C4-2B (cell line): Measurements from ENCODE around the gene UFD1.

Experiments used
- ZFX ChIP-seq: fragments of 450-650 bp; IDR thresholded peaks from 2 replicates; pipeline ENCODE4 v1.6.1; 2017
- TF ChIP-seq, protein P1 (sequence below): fragments of 450-650 bp; conservative IDR thresholded peaks from 2 replicates; pipeline ENCODE4 v1.5.1; 2017; ENCODE audit warnings: mild to moderate bottlenecking

DNA sequence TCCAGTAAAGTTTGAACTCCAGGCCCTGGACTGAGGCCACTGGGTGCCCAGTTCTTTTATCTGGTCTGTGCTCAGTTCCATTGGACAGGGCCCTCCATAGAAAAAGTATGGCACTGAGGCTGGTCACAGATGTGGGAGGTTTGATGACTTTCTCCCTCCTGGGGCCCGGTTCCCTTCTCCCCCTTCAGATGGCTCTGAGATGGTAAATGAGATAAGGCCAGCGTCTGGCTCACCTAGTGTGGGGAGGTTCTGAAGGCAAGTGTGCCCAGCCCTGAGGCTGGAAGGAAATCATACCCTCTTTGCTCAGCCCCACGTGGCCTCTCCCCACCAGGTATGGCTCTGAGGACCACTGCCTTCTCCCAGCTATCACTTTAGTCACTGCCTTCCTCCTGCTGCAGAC lies 46.7 kb upstream of the UFD1 start:
- TF ChIP-seq, protein P1, sequence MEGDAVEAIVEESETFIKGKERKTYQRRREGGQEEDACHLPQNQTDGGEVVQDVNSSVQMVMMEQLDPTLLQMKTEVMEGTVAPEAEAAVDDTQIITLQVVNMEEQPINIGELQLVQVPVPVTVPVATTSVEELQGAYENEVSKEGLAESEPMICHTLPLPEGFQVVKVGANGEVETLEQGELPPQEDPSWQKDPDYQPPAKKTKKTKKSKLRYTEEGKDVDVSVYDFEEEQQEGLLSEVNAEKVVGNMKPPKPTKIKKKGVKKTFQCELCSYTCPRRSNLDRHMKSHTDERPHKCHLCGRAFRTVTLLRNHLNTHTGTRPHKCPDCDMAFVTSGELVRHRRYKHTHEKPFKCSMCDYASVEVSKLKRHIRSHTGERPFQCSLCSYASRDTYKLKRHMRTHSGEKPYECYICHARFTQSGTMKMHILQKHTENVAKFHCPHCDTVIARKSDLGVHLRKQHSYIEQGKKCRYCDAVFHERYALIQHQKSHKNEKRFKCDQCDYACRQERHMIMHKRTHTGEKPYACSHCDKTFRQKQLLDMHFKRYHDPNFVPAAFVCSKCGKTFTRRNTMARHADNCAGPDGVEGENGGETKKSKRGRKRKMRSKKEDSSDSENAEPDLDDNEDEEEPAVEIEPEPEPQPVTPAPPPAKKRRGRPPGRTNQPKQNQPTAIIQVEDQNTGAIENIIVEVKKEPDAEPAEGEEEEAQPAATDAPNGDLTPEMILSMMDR: no peak
- TF ChIP-seq ZFX: no peak
